ENCODE data around the gene CHD9. TPM values are rescaled to one million over a fixed set of nuclear protein-coding genes. Genes with fewer than 3 reads are reported as not detected.

The CHD9 gene
- total RNA-seq, 1 donor from 2014 or later = 68.6 TPM

DNA sequence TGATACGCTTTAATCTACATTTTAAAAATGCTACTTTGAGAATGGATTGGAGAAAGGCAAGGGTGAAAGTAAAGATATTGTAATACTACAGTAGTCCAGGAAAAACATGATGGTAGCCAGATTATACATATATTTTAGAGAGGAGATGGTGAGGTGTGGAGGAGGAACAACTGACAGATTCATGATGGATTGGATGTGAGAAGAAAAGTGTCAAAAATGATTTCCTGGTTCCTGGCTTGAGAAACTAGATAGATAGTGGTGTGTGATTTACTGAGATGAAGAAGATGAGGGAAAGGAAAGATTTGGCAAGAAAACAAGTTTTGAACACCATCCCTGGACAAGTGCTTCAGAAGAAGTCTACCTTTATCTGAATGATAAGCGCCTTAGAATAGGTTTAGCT lies 80.5 kb downstream of the CHD9 start:
- TF ChIP-seq, protein P1, sequence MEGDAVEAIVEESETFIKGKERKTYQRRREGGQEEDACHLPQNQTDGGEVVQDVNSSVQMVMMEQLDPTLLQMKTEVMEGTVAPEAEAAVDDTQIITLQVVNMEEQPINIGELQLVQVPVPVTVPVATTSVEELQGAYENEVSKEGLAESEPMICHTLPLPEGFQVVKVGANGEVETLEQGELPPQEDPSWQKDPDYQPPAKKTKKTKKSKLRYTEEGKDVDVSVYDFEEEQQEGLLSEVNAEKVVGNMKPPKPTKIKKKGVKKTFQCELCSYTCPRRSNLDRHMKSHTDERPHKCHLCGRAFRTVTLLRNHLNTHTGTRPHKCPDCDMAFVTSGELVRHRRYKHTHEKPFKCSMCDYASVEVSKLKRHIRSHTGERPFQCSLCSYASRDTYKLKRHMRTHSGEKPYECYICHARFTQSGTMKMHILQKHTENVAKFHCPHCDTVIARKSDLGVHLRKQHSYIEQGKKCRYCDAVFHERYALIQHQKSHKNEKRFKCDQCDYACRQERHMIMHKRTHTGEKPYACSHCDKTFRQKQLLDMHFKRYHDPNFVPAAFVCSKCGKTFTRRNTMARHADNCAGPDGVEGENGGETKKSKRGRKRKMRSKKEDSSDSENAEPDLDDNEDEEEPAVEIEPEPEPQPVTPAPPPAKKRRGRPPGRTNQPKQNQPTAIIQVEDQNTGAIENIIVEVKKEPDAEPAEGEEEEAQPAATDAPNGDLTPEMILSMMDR (conservative IDR thresholded peaks at IDR 0.05) = no peak
- Mint-ChIP-seq H3K36me3 (peaks cover 4% of the 10 kb centered on the region), H3K4me1 (ENCODE audit: unreplicated experiment) (peaks cover 9% of the 10 kb centered on the region), H3K4me3 (no peak overlapping the region), H3K27ac (no peak overlapping the region), H3K9me3 (no peaks in the 10 kb centered on the region), H3K27me3 (no peaks in the 10 kb centered on the region)
- DNase-seq (ENCODE audit: extremely low spot score, unreplicated experiment) = no peak

DNA sequence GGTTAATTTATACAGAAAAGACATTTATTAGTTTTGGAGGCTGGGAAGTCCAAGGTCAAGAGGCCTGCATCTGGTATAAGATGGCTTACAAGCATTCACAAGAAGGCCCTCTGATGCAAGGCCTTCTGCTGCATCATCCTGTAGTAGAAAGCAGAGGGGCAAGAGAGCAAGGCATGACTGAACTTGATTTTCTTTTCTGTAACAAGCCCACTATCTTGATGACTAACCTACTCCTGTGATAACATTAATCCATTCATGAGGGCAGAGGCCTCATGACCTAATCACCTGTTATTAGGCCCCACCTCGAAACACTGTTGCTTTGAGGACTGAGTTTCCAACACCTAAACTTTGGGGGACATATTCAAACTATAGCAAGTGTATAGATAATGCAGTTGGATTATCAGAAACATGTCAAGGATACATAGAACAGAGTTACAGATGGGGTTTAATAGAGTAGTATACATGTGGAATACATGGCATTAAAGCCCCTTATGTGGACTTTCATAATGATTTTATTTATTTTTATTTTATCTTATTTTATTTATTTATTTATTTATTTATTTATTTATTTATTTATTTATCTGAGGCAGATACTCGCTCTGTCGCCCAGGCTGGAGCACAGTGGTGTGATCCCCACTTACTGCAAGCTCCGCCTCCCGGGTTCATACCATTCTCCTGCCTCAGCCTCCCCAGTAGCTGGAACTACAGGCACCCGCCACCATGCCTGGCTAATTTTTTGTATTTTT lies 88.2 kb downstream of the CHD9 start:
- Mint-ChIP-seq H3K4me3 (no peak overlapping the region), H3K27me3 (no peaks in the 10 kb centered on the region), H3K27ac (no peak overlapping the region), H3K9me3 (no peaks in the 10 kb centered on the region), H3K36me3 (no peaks in the 10 kb centered on the region), H3K4me1 (ENCODE audit: unreplicated experiment) (no peaks in the 10 kb centered on the region)
- TF ChIP-seq, protein P1 (conservative IDR thresholded peaks at IDR 0.05) = no peak
- DNase-seq (ENCODE audit: extremely low spot score, unreplicated experiment) = no peak

DNA sequence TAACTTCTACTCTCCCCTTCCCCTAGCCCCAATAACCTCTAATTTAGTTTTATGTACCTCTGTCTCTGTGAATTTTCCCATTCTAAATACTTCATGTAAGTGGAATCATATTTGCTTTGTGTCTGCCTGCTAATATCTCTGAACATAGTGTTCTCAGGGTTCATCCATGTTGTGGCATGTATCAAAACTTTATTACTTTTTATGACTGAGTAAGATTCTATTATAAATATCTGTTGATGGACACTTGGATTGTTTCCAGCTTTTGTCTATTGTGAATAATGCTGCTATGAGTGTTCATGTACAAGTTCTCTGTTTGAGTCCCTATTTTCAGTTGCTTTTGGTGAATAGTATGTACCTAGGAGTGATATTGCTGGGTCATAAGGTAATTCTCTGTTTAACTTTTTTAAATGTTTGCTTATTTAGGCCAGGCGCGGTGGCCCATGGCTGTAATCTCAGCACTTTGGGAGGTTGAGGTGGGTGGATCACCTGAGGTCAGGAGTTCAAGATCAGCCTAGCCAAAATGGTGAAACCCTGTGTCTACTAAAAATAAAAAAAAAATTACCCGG lies 92.8 kb downstream of the CHD9 start:
- no peaks in the 10 kb centered on the region for H3K4me1 Mint-ChIP-seq (ENCODE audit: unreplicated experiment)
- TF ChIP-seq, protein P1 (conservative IDR thresholded peaks at IDR 0.05) = no peak
- no peak overlapping the region for H3K4me3 Mint-ChIP-seq
- H3K9me3 Mint-ChIP-seq = no peaks in the 10 kb centered on the region
- no peaks in the 10 kb centered on the region for H3K27me3 Mint-ChIP-seq
- H3K27ac Mint-ChIP-seq = no peak overlapping the region
- H3K36me3 Mint-ChIP-seq = peaks cover 4% of the 10 kb centered on the region
- DNase-seq (ENCODE audit: extremely low spot score, unreplicated experiment) = no peak

DNA sequence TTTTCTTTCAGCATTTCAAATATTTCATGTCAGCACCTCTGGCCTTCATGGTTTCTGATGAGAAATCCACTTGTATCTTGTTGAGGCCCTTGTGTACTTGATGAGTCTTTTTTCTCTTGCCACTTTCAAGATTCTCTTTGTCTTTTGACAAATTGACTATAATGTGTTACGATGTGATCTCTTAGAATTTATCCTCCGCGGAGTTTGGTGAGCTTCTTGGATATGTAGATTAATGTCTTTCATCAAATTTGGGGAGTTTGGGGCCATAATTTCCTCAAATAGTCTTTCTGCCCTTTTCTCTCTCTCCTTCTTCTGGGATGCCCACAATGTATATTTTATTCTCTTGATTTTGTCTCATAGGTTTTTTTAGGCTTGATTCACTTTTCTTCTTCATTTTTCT lies 96.0 kb downstream of the CHD9 start:
- H3K9me3 Mint-ChIP-seq = no peaks in the 10 kb centered on the region
- TF ChIP-seq, protein P1 (conservative IDR thresholded peaks at IDR 0.05) = no peak
- no peak overlapping the region for H3K4me3 Mint-ChIP-seq
- H3K4me1 Mint-ChIP-seq (ENCODE audit: unreplicated experiment) = no peaks in the 10 kb centered on the region
- no peak for DNase-seq (ENCODE audit: extremely low spot score, unreplicated experiment)
- H3K36me3 Mint-ChIP-seq = peaks cover 7% of the 10 kb centered on the region
- no peaks in the 10 kb centered on the region for H3K27me3 Mint-ChIP-seq
- no peak overlapping the region for H3K27ac Mint-ChIP-seq

DNA sequence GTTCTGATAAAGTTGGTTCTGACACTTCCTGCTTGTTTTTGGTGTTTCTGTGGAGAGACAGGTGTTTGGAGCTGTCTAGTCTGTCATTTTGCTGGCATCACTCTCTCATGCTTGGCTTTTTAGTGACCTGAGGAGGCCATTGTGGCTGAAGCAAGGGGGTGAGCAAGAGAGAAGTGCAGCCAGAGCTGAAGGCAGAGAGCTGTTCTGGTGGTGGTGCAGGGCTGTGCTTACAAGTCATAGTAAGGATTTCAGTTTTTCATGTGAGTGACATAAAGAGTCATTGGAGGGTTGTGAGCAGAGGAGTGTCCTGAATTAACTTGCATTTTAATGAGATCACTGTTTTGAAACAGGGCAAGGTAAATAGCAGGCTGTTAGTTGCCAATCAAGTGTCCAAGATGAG lies 97.5 kb downstream of the CHD9 start:
- Mint-ChIP-seq H3K27me3 (no peaks in the 10 kb centered on the region), H3K27ac (no peak overlapping the region), H3K4me3 (no peak overlapping the region), H3K9me3 (no peaks in the 10 kb centered on the region), H3K4me1 (ENCODE audit: unreplicated experiment) (no peaks in the 10 kb centered on the region), H3K36me3 (peaks cover 17% of the 10 kb centered on the region)
- no peak for DNase-seq (ENCODE audit: extremely low spot score, unreplicated experiment)
- TF ChIP-seq, protein P1 (conservative IDR thresholded peaks at IDR 0.05) = no peak

All from type B pancreatic cell (in vitro differentiated cells).